Aortic smooth muscle cell (primary cell): ENCODE measurements around the gene DDX42. TPM values are rescaled to one million over a fixed set of nuclear protein-coding genes. Genes with fewer than 3 reads are reported as not detected.

Source experiments
- total RNA-seq: library from RNA; depleted of rRNA; stranded (reverse); fragments of >200 nt; gene quantifications from 2 replicates; pipeline ENCODE4 v1.2.3, GENCODE V29; 2014

Gene DDX42
- total RNA-seq = 61.2 and 62.7 TPM in 2 replicates

DNA sequence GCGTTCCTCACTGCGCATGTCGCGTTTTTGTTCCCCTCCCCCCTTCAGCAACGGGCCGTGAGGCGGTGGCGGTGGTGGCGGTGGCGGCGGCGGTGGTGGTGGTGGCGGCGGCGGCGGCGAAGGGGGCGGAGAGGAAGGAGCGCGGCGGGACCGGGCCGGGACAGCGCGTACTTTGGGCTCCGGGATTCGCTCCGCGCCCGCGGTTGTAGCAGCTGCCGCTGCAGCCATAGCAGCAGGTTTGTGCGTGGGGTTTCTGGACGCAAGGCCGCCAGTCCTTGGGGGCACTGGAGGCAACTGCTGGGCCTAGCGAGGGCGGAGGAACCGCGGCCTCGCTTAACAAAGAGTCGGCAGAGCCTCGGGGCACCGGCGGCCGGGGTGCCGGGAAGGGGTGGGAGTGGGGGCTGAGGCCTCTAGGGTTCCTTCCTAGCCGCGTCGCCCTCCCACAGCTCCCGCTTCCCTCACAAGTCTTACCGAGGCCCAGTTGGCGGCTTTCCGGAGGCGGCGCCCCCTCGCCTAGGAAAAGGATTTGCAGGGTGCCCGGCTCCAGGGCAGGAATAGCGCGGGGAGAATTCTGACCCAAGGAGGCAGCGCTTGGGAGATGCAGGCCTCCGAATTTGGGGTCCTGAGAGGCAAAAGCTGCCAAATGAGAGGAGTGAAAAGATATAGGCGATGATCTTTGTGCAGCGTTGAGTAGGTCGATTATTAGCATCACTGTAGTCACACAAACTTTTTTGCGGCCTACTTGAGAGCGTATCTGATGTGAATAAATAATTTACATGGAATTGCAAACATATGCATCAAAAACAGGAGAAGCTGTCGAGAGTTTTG lies at the start of gene DDX42:
Gene DDX42 (plus strand): TSS at position 30 of the 828 bp plus-strand sequence. CDS start 12,880 bp downstream, outside the sequence.

DNA sequence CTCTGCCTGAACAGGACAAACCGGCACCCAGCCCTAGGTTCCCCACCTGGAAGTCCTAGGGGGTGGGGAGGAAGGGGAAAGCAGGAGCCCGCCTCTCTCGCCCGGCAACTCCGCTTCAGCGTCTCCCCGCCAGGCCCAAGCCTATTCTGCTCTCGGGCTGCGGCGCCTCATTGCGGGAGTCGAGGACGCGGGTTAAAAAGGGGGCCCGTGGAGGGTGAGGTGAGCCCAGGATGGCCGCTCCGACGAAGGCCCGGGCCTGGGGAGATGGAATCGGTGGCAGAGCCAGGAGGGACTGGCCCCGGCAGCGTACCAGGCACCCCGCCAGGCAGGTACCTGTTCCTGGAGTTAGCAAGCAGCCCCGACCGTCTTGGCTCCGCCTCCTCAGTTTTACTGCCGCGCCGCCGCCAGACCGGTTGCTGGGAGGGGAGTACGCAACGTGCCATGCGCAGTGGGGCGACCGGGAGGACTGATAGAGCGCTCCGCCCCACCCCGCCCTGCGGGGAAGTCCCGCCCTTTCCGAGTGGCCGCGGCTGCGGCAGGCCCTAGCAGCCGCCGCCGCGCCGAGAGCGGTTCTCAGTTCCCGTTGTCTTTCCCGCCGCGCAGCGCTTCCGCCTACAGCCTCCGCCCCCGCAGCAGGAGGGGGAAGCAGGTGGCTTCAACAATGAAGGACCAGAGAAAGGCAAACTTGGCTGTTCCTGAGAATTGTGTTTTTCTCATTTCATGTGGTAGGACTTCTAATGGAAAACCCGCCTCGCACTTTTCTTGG lies 32.4 kb upstream of the DDX42 start, which contains the start of gene STRADA:
Gene STRADA (minus strand): TSS at position 392 of the 766 bp plus-strand sequence. CDS start 13,430 bp downstream, outside the sequence.

GRCh38 chr17:63773272-63774140 lies 464 bp upstream of the DDX42 start, which contains the start of gene CCDC47:
Gene CCDC47 (minus strand): TSS chr17:63773597. CDS start chr17:63766175, 7,422 bp downstream.

GRCh38 chr17:63827002-63827800 lies 53.2 kb downstream of the DDX42 start, which contains the start of the genes FTSJ3 and PSMC5:
Gene FTSJ3 (minus strand): TSS chr17:63827663. CDS start chr17:63826902, 761 bp downstream.
Gene PSMC5 (plus strand): TSS chr17:63827431. CDS start chr17:63827491, 60 bp downstream.

DNA sequence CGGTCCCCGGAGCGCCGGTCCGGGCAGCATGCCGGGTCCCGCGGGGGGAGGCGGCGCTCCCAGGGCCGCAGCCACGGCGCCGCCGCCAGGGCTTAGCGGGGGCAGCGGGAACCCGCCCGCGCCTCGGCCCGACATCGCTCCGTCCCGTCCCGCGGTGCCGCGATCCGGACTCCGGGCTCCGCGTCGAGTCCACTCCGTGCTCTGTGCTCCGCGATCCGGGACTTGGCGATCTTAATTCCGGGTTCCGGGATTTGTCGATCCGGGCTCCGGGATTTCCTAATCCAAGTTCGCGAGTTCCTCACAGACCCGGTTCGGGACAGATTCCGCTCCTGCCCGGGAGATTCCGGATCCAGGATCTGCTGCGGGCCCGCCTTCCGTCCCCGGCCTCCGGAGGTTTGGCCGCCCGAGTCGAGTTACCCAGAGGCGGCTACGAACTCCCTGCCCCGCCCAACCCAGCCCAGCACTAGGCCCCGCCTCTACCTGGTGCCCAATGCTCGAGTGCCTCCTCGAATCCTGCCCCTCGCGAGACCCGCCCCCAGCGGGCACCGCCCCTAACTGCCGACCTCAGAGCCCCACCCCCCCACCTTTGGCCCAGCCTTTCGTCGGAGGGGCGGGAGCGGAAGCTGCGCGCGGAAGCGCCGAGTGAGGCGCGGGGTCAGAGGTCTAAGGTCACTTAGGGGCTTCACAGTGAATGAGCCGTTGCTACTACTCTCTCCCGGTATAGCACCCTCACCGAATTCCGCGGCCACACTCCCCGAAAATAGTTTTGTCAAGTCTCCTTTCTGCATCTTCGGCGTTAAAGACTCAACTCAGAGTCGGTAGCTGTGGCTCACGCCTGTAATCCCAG lies 68.8 kb downstream of the DDX42 start, which contains the start of gene SMARCD2:
Gene SMARCD2 (minus strand): TSS at position 146 of the 847 bp plus-strand sequence. CDS start 11 bp downstream, at position 135.

Other genes with a start within 250 kb of the DDX42 start
- 12.6 and 13.4 TPM in 2 replicates for gene DCAF7, start 223.7 kb upstream of the DDX42 start, total RNA-seq
- gene TACO1, start 173.3 kb upstream of the DDX42 start, total RNA-seq = 15.7 and 15.9 TPM in 2 replicates
- gene MAP3K3, start 151.8 kb upstream of the DDX42 start, total RNA-seq = 43.2 and 44.0 TPM in 2 replicates
- 3.3 and 5.8 TPM in 2 replicates for gene LIMD2, start 74.0 kb upstream of the DDX42 start, total RNA-seq
- gene STRADA, start 32.4 kb upstream of the DDX42 start, total RNA-seq = 19.5 and 21.1 TPM in 2 replicates
- gene CCDC47, start 573 bp upstream of the DDX42 start, total RNA-seq = 76.7 and 87.7 TPM in 2 replicates
- 100 and 134 TPM in 2 replicates for gene PSMC5, start 53.3 kb downstream of the DDX42 start, total RNA-seq
- gene FTSJ3, start 53.5 kb downstream of the DDX42 start, total RNA-seq = 47.4 and 65.3 TPM in 2 replicates
- 84.6 and 95.6 TPM in 2 replicates for gene SMARCD2, start 68.5 kb downstream of the DDX42 start, total RNA-seq
- gene CSH2, start 99.5 kb downstream of the DDX42 start, total RNA-seq = not detected in 2 replicates
- gene GH2, start 107.8 kb downstream of the DDX42 start, total RNA-seq = not detected in 2 replicates
- not detected in 2 replicates for gene CSH1, start 122.4 kb downstream of the DDX42 start, total RNA-seq
- gene CSHL1, start 137.1 kb downstream of the DDX42 start, total RNA-seq = not detected in 2 replicates
- not detected in 2 replicates for gene GH1, start 144.7 kb downstream of the DDX42 start, total RNA-seq
- gene CD79B, start 158.2 kb downstream of the DDX42 start, total RNA-seq = 2.1 and 2.9 TPM in 2 replicates
- gene SCN4A, start 198.7 kb downstream of the DDX42 start, total RNA-seq = 0.12 and 0.13 TPM in 2 replicates
- gene PRR29, start 224.2 kb downstream of the DDX42 start, total RNA-seq = 1.5 and 2.5 TPM in 2 replicates
- gene ICAM2, start 246.5 kb downstream of the DDX42 start, total RNA-seq = 22.9 and 44.0 TPM in 2 replicates